WERI-Rb-1 (cell line): ENCODE results near the gene GPATCH11.

Experiments used
- DNase-seq: peaks from one replicate; pipeline ENCODE4 v3.0.0-alpha.2; 2020
- H3K27ac ChIP-seq: fragments of 250-450 bp; sonication (Bioruptor Pico); 2 replicates; pipeline ENCODE4 v1.5.1; 2020; ENCODE audit warnings: mild to moderate bottlenecking, moderate library complexity
- H3K27me3 ChIP-seq: fragments of 250-450 bp; sonication (Bioruptor Pico); 2 replicates; pipeline ENCODE4 v1.5.1; 2021; ENCODE audit warnings: mild to moderate bottlenecking, low read depth, moderate library complexity; ENCODE audit not compliant: insufficient read depth, severe bottlenecking
- H3K36me3 ChIP-seq: fragments of 250-450 bp; sonication (Bioruptor Pico); 2 replicates; pipeline ENCODE4 v1.5.1; 2020; ENCODE audit warnings: mild to moderate bottlenecking, moderate library complexity
- H3K4me3 ChIP-seq: 2 replicates; pipeline ENCODE4 v1.5.1; 2011; ENCODE audit warnings: low read depth, mild to moderate bottlenecking, control low read depth, low read length
- H3K9me3 ChIP-seq: fragments of 250-450 bp; sonication (Bioruptor Pico); 2 replicates; pipeline ENCODE4 v1.5.1; 2021; ENCODE audit warnings: mild to moderate bottlenecking, moderate library complexity; ENCODE audit not compliant: severe bottlenecking
- TF ChIP-seq, protein P1 (sequence below): IDR thresholded peaks from 2 replicates; pipeline ENCODE4 v1.5.1; 2011; ENCODE audit warnings: low read depth, mild to moderate bottlenecking, control low read depth, inconsistent platforms, low read length

The GPATCH11 gene

GRCh38 chr2:37132914-37133313 lies 48.6 kb downstream of the GPATCH11 start:
- H3K36me3 ChIP-seq: peaks cover 93% of the 10 kb centered on the region
- H3K4me3 ChIP-seq: no peak overlapping the region
- H3K9me3 ChIP-seq: no peaks in the 10 kb centered on the region
- no peak overlapping the region for H3K27ac ChIP-seq
- TF ChIP-seq, protein P1, sequence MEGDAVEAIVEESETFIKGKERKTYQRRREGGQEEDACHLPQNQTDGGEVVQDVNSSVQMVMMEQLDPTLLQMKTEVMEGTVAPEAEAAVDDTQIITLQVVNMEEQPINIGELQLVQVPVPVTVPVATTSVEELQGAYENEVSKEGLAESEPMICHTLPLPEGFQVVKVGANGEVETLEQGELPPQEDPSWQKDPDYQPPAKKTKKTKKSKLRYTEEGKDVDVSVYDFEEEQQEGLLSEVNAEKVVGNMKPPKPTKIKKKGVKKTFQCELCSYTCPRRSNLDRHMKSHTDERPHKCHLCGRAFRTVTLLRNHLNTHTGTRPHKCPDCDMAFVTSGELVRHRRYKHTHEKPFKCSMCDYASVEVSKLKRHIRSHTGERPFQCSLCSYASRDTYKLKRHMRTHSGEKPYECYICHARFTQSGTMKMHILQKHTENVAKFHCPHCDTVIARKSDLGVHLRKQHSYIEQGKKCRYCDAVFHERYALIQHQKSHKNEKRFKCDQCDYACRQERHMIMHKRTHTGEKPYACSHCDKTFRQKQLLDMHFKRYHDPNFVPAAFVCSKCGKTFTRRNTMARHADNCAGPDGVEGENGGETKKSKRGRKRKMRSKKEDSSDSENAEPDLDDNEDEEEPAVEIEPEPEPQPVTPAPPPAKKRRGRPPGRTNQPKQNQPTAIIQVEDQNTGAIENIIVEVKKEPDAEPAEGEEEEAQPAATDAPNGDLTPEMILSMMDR: no peak
- no peaks in the 10 kb centered on the region for H3K27me3 ChIP-seq
- DNase-seq: no peak

DNA sequence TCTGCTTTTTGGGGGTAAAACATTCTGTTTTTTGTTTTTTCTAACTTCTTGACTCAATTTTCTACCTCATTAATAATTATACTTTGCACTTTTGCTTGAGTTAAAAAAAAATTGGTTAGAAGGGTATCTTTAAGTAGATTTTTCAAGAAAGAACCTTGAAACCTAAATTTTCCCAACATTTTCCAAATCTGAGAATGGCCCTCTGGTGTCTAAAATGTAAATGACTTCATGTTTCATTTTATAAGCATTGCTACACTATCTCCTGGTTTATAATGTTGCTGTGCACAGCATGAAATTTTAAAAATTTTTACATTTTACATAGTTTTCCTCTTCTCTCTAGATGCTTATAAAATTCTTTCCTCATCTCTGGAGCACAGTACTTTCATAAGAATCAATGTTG lies 58.2 kb downstream of the GPATCH11 start:
- H3K27ac ChIP-seq: no peak overlapping the region
- peaks cover 69% of the 10 kb centered on the region for H3K36me3 ChIP-seq
- no peaks in the 10 kb centered on the region for H3K27me3 ChIP-seq
- H3K4me3 ChIP-seq: no peak overlapping the region
- DNase-seq: no peak
- TF ChIP-seq, protein P1: no peak
- no peaks in the 10 kb centered on the region for H3K9me3 ChIP-seq

- no peaks in the 10 kb centered on the region for H3K9me3 ChIP-seq
- no peak overlapping the region for H3K4me3 ChIP-seq
- no peak overlapping the region for H3K27ac ChIP-seq
- TF ChIP-seq, protein P1: no peak
- H3K36me3 ChIP-seq: peaks cover 73% of the 10 kb centered on the region
- DNase-seq: no peak
- H3K27me3 ChIP-seq: no peaks in the 10 kb centered on the region
Observed at GRCh38 chr2:37143974-37144373, 59.7 kb downstream of the GPATCH11 start.

- Histone ChIP-seq H3K27ac (no peak overlapping the region), H3K4me3 (no peak overlapping the region), H3K36me3 (peaks cover 61% of the 10 kb centered on the region), H3K27me3 (no peaks in the 10 kb centered on the region), H3K9me3 (no peaks in the 10 kb centered on the region)
- TF ChIP-seq, protein P1: no peak
- no peak for DNase-seq
Observed at GRCh38 chr2:37146062-37146461, 61.7 kb downstream of the GPATCH11 start.

DNA sequence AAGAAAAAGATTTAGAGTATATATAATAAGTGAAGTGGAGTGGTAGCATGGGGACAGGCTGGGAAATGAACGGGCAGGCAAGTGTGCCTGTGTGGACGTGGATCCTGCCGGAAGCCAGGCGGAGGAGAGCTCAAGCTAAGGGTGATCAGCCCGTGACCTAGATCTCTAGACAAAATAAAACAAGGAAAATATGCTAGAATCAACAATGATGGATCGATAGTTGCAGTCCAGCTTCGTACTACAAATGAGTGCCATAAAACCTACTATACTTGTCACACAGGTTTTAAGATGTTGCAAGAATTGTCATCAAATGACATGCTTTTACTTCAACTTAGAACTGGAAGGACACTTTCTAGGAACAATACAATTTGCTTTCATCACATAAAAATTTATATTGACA lies 64.0 kb downstream of the GPATCH11 start:
- Histone ChIP-seq H3K27me3 (no peaks in the 10 kb centered on the region), H3K9me3 (no peaks in the 10 kb centered on the region), H3K27ac (no peak overlapping the region), H3K4me3 (no peak overlapping the region), H3K36me3 (peaks cover 54% of the 10 kb centered on the region)
- no peak for DNase-seq
- TF ChIP-seq, protein P1: no peak
